MCF 10A (cell line): ENCODE data around the gene RTP5. TPM values are rescaled to one million over a fixed set of nuclear protein-coding genes. Genes with fewer than 3 reads are reported as not detected.

Experiments
- BruUV-seq: library from RNA; stranded (reverse); fragments of 400-500 nt; replicated peaks from 2 replicates; lab custom pipeline; 2021; lab: Mats Ljungman, UMichigan
- CTCF ChIA-PET: fragments of 300-600 bp; sonication (Branson Sonifier 250); formaldehyde crosslinking; extraction: SDS; loops from one replicate; lab custom pipeline; 2021; ENCODE audit warnings: antibody characterized with exemption, inconsistent platforms; lab: Yijun Ruan, JAX
- POLR2A ChIA-PET: fragments of 300-600, 350-650 bp; sonication (Branson Sonifier 250); formaldehyde crosslinking; extraction: SDS; loops from one replicate; lab custom pipeline; 2020; ENCODE audit warnings: antibody characterized with exemption, inconsistent platforms; lab: Yijun Ruan, JAX
- DNase-seq: peaks from one replicate; pipeline ENCODE4 v3.0.0-alpha.2; 2018; ENCODE audit not compliant: unreplicated experiment
- H3K27ac Mint-ChIP-seq: one replicate; pipeline ENCODE4 v1.8.0; 2022; ENCODE audit warnings: mild to moderate bottlenecking, low read depth, mixed read lengths; ENCODE audit not compliant: unreplicated experiment
- H3K27me3 Mint-ChIP-seq: one replicate; pipeline ENCODE4 v1.8.0; 2022; ENCODE audit warnings: mixed read lengths; ENCODE audit not compliant: insufficient read depth, unreplicated experiment
- H3K36me3 Mint-ChIP-seq: one replicate; pipeline ENCODE4 v1.8.0; 2022; ENCODE audit warnings: mild to moderate bottlenecking, moderate library complexity, mixed read lengths; ENCODE audit not compliant: insufficient read depth, unreplicated experiment
- H3K4me1 Mint-ChIP-seq: one replicate; pipeline ENCODE4 v1.8.0; 2022; ENCODE audit warnings: mixed read lengths; ENCODE audit not compliant: insufficient read depth, unreplicated experiment
- H3K4me3 Mint-ChIP-seq: one replicate; pipeline ENCODE4 v1.8.0; 2022; ENCODE audit warnings: mild to moderate bottlenecking, moderate library complexity, mixed read lengths; ENCODE audit not compliant: unreplicated experiment
- H3K9me3 Mint-ChIP-seq: one replicate; pipeline ENCODE4 v1.8.0; 2022; ENCODE audit warnings: mixed read lengths; ENCODE audit not compliant: unreplicated experiment
- CTCF ChIP-seq: fragments of 200-600 bp; IDR thresholded peaks from one replicate; pipeline ENCODE4 v1.8.0; 2022; ENCODE audit warnings: antibody characterized with exemption, mild to moderate bottlenecking; ENCODE audit not compliant: unreplicated experiment
- intact Hi-C: fragments of 100-400 bp; cut with micrococcal nuclease; formaldehyde crosslinking; loops from 2 replicates; pipeline ENCODE4 v1.14.1; 2022
- total RNA-seq: library from RNA; stranded (reverse); gene quantifications from 2 replicates; pipeline ENCODE4 v1.2.3, GENCODE V29; 2022

RTP5 gene
- total RNA-seq, 1 experiment from 2014 or later, result not detected

- Mint-ChIP-seq H3K4me1 (no peaks in the 10 kb centered on the region), H3K4me3 (no peak overlapping the region), H3K36me3 (no peaks in the 10 kb centered on the region), H3K9me3 (no peaks in the 10 kb centered on the region), H3K27ac (no peak overlapping the region), H3K27me3 (peaks cover 7% of the 10 kb centered on the region)
- ChIA-PET POLR2A (no interaction called here), CTCF (interaction anchor here (1.0 kb wide), 1 partner anchor 27 kb away, joined by 5 read pairs; no protein-coding TSS in a partner anchor)
- no peak for DNase-seq
- intact Hi-C loops, result no loop called here
- no peak for TF ChIP-seq CTCF
- no TSS peak for BruUV-seq
Measured at GRCh38 chr2:241851325-241852115, 18.0 kb upstream of the RTP5 start.

- no TSS peak for BruUV-seq
- H3K4me3 Mint-ChIP-seq, result no peak overlapping the region
- H3K4me1 Mint-ChIP-seq, result no peaks in the 10 kb centered on the region
- POLR2A ChIA-PET, result no interaction called here
- CTCF ChIA-PET, result interaction anchor here (1.0 kb wide), 1 partner anchor 26 kb away, joined by 5 read pairs; no protein-coding TSS in a partner anchor
- H3K9me3 Mint-ChIP-seq, result no peaks in the 10 kb centered on the region
- H3K36me3 Mint-ChIP-seq, result no peaks in the 10 kb centered on the region
- intact Hi-C loops, result no loop called here
- TF ChIP-seq CTCF, result no peak
- no peaks in the 10 kb centered on the region for H3K27me3 Mint-ChIP-seq
- H3K27ac Mint-ChIP-seq, result no peak overlapping the region
- no peak for DNase-seq
Measured at GRCh38 chr2:241852116-241852980, 17.2 kb upstream of the RTP5 start.

DNA sequence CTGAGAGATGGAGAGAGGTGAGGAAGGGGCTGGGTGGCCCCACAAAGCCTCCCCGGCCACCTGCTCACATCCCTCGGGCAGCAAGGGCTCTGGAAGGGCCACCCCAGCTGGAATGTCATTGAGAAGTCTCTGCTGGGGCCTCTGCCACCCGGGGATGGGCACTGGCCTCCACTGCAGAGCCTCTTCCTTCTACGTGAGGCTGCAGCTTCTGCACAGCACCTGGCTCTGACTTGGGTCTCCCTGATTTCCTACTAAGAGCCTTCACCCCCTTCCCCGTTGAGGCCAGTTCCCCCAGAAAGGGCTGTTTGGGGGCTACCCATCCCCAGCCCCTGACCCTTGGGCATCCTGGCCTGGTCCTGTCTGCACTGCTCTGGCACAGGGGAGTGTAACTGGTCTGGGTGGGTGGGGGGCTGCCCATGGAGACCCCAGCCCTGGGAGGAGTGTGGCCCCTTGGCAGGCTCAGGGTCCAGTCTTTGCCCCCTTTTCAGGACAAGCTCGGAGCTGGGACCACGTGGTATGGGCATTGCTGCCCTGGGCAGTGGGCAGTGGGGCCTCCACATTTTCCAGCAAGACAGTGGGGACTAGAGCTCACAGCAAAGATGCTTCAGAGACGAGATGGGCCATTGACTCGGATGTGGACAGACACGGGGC, 16.4 kb upstream of the RTP5 start:
- no TSS peak for BruUV-seq
- no peak for DNase-seq
- CTCF ChIA-PET, result interaction anchor here (1.0 kb wide), 1 partner anchor 26 kb away, joined by 5 read pairs; no protein-coding TSS in a partner anchor

More for the DNA sequence above, 16.4 kb upstream of the RTP5 start:
- no peak overlapping the region for H3K27ac Mint-ChIP-seq
- POLR2A ChIA-PET, result no interaction called here
- H3K4me3 Mint-ChIP-seq, result no peak overlapping the region
- H3K4me1 Mint-ChIP-seq, result no peaks in the 10 kb centered on the region
- H3K36me3 Mint-ChIP-seq, result no peaks in the 10 kb centered on the region
- no peaks in the 10 kb centered on the region for H3K27me3 Mint-ChIP-seq
- intact Hi-C loops, result no loop called here
- TF ChIP-seq CTCF, result no peak
- H3K9me3 Mint-ChIP-seq, result no peaks in the 10 kb centered on the region
